SK-N-SH (cell line): ENCODE measurements around the gene KIF6.

ENCODE experiments used
- RAD21 ChIP-seq: IDR thresholded peaks from 2 replicates; pipeline ENCODE4 v1.6.1; 2012; ENCODE audit warnings: mild to moderate bottlenecking, low read length
- SMC3 ChIP-seq: IDR thresholded peaks from 2 replicates; pipeline ENCODE4 v1.6.1; 2012; ENCODE audit warnings: low read depth, low read length, improper control_type of control experiment

- TF ChIP-seq SMC3 (no peak), RAD21 (no peak)
Measured at GRCh38 chr6:39568896-39569295, 156.3 kb downstream of the KIF6 start.
